Nucleus accumbens (tissue), 56 donors: ENCODE results near the gene C1orf122.

Experiments
- DNase-seq, 56 donors: peaks; one replicate each; lab custom pipeline; 2025; lab: John Stamatoyannopoulos, UW

Gene C1orf122

DNA sequence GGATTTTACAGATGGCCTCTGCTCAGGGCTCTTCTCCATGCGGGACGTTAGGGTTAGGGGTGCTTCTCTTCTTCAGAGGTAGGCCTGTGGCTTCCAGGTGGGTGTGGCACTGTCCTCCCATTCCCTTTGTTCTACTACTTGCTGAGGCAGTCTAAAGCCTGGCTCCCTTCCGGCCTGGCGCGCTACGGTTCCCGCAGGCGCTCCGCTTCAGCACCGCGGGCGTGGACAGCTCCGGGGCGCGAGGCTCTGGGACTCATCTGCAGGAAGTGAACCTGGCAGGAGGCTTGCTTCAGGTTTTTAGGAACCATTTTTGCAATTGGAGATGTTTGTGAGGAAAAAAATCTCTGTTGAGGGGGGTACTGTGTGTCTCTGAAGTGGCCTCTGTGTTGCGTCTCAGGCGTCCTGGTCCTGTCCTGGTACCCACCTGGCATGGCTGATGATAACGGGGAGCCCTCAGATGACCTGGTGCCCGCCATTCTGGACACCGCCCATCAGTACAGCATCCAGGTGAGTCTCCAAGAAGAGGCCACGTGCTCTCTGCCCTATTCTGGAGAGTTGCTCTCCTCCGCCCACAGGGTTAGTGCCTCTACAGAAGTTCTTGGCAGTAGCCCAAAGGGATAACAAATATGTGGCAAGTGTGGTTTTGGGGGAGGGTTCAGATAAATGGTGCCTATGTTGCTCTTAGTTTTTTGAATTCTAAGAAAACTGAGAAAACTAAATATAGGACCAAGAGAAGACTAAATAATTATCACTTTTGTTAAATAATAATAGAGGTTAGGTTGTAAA lies 12.1 kb upstream of the C1orf122 start:
- DNase-seq: peak in 21 of 56 donors; percentile 1 to 58 (median 9)

DNA sequence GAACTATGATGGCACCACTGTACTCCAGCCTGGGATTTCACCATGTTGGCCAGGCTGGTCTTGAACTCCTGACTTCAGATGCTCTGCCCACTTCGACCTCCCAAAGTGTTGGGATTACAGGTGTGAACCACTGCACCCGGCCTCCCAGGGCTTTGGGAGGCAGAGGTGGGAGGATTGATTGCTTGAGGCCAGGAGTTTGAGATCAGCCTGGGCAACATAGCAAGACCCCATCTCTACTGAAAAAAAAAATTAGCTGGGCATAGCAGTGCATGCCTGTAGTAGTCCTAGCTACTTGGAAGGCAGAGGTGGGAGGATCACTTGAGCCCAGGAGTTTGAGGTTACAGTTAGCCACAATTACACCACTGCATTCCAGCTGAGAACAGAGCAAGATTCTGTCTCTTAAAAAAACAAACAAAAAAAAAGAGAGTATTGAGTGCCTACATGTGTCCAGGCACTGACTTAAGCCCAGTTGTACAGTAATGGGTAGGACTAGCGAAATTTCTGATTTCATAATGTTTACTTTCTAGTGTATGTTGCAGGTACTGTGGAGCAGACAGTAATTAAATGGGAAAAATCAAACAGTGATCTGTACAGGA lies 9.7 kb upstream of the C1orf122 start:
- DNase-seq: no peak

GRCh38 chr1:37802439-37802838 lies 5.2 kb upstream of the C1orf122 start:
- DNase-seq: no peak

DNA sequence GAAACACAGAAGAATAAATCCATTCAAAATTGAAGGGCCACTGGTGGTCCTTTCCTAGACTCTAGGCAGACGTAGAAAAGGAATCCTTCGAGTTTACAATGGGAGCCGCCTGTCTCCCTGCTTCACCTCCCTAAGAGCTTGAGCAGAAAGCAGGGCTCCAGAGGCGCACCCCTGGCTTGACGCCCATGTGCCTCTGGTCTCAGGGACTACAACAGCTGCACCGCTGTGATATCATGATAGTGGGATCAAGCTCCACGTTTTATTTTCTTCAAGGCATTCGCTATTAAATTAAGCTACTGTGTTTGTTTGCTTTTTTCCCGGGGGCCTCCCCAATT lies 403 bp upstream of the C1orf122 start:
- DNase-seq: no peak

DNA sequence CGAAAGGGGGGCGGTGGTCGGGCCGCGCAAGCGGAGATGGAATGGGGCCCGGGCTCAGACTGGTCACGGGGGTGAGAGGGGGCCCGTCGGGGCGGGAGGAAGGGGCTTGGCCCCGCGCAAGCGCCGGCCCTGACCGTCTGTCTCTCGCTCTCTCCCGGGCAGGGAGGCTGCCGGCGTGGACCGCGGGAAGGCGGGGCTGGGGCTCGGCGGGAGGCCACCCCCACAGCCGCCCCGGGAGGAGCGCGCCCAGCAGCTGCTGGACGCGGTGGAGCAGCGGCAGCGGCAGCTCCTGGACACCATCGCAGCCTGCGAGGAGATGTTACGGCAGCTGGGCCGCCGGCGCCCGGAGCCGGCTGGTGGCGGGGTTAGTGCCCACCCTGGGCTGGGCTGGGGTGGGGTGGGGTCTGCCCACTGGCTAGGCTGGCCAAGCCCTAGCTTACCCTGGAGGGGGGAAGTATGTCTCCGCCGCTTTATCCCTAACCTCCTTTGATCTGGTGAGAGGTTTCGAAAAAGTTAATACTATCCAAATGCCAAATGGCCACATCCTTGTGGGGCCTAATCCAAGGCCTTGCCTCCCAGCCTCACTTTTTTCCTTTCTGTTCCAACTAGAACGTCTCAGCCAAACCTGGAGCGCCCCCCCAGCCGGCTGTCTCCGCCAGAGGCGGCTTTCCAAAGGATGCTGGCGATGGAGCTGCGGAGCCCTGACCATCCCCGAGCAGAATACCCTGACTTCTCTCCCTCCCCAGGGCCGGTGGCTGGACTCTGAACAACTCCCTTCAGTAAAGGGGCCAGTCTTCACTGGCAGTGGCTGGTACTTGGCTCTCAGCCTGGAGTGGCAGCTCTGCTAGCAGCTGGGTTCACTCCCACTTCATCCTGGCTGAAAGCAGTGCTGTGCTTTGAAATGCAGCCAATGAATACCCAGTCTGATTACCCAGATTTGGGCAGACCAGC lies 1.1 kb downstream of the C1orf122 start:
- peak in 55 of 56 donors; percentile 42 to 95 (median 83) for DNase-seq

DNA sequence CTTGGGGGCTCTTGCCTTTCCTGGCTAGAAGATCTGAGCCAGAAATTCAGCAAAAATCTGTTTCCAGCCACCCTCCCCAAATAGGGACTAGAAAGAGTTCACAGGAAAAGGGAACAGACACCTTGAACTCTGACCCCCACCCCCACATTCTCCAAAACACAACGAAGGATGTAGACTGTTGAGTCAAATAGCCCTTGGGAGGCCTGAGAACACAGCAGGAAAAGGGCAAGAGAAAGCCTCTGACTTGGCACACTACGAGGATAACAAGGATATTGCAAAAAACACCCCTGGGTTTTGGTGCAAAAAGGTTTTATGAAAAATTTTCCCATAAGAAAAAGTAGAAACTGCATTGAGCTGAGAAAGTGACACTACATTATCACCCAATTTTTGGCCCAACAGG lies 2.4 kb downstream of the C1orf122 start:
- no peak for DNase-seq

DNA sequence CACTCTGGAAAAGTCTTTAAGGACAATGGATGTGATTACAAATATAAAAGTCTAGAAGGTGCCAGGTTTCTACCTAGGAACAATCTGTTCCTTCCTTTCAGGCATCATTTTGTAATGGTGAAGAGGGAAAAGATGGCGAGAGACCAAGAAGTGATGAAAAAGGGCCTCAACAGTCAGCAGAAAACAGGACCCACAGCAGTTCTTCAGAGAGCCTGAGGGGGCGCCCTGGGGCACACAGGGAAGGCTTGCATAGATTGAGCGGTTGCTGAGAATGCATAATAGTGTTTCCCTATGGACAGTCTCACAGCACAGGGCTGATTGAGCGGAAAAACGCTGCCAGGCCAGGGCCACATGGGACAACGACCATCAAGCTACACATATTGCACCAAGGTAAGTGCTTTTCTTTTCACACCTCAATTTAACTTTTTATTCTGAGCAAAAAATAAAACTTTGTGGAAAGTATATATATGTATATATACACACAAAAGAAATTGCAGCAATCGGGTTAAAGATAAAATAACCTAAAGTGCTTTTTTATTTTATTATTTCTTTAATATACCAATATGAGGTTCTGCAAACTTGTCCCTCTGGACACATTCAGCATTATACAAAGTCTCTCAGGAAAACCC lies 3.6 kb downstream of the C1orf122 start:
- peak in 42 of 56 donors; percentile 4 to 78 (median 40) for DNase-seq

- DNase-seq: no peak
Observed at GRCh38 chr1:37813529-37814145, 6.0 kb downstream of the C1orf122 start.

GRCh38 chr1:37814252-37814651 lies 6.7 kb downstream of the C1orf122 start:
- DNase-seq: peak in 29 of 56 donors; percentile 6 to 65 (median 22)

- DNase-seq: peak in 47 of 56 donors; percentile 5 to 90 (median 48)
Observed at GRCh38 chr1:37817481-37817880, 9.9 kb downstream of the C1orf122 start.

DNA sequence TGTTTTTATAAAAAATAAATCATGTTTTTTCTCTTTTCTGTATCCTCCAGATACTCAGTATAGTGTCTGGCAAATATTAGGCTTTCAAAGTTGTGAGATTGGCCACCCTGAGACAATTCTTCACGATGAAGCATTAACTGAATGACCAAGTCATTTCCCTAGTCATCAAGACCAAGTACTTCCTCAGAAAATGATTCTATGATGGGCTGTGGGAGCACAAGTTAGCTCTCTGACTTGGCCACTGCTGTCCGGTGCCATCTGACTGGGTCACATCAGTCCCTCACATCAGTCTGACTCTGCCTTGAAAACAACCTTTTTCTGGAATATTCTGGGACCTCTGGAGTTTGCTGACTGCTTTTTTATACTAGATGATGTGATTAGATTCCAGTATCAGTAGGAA lies 13.9 kb downstream of the C1orf122 start:
- DNase-seq: no peak

- peak in 2 of 56 donors; percentile 4 to 15 for DNase-seq
Observed at GRCh38 chr1:37822906-37823815, 15.6 kb downstream of the C1orf122 start.

DNA sequence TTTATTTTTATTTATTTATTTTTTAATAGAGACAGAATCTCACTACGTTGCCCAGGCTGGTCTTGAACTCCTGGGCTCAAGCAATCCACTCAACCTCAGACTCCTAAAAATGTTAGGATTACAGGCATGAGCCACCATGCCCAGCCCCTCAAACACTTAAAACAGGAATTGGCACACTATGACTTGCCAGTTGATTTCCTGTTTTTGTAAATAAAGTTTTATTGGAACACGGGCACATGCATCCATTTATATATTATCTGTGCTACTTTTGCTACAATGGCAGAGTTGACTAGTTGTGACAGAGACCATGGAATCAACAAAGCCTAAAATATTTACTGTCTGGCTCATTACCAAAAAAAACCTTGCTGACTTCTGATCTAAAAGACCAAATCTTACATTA lies 16.4 kb downstream of the C1orf122 start:
- DNase-seq: no peak

- DNase-seq: no peak
Observed at GRCh38 chr1:37825506-37825905, 17.9 kb downstream of the C1orf122 start.

GRCh38 chr1:37828410-37829074 lies 21.0 kb downstream of the C1orf122 start:
- no peak for DNase-seq

GRCh38 chr1:37831109-37831508 lies 23.5 kb downstream of the C1orf122 start:
- no peak for DNase-seq

- no peak for DNase-seq
Observed at GRCh38 chr1:37831809-37832208, 24.2 kb downstream of the C1orf122 start.

- no peak for DNase-seq
Observed at GRCh38 chr1:37836788-37837187, 29.2 kb downstream of the C1orf122 start.

- DNase-seq: no peak
Observed at GRCh38 chr1:37839676-37840075, 32.1 kb downstream of the C1orf122 start.
